ENCODE data around the gene SHC2.
"Not testable (repeated sequence)": the region's sequence is repeated elsewhere in the genome, so short reads cannot be mapped to it uniquely, and the experiment has no call there.

SHC2 gene

GRCh38 chr19:424546-424945 is 36.3 kb downstream of the SHC2 start:
- H3K4me1 ChIP-seq (ENCODE audit: control insufficient read depth, insufficient read depth, low read length, poor library complexity, severe bottlenecking) = no peaks in the 10 kb centered on the region
- H3K27me3 ChIP-seq (replicated peaks; ENCODE audit: control insufficient read depth, insufficient read depth, low read length, poor library complexity, severe bottlenecking) = no peaks in the 10 kb centered on the region
- H3K4me3 ChIP-seq (ENCODE audit: insufficient read depth, low read depth, low read length, poor library complexity, severe bottlenecking) = no peak overlapping the region
- H3K9me3 ChIP-seq (ENCODE audit: control insufficient read depth, low read length) = no peaks in the 10 kb centered on the region
- DNase-seq = no peak
- no peak overlapping the region for H3K27ac ChIP-seq (ENCODE audit: insufficient read depth, low read length, poor library complexity, severe bottlenecking)
- H3K36me3 ChIP-seq (ENCODE audit: control insufficient read depth, insufficient read depth, low read length) = no peaks in the 10 kb centered on the region

GRCh38 chr19:423691-424466 is 37.0 kb downstream of the SHC2 start:
- H3K4me3 ChIP-seq (ENCODE audit: insufficient read depth, low read depth, low read length, poor library complexity, severe bottlenecking) = no peak overlapping the region
- H3K36me3 ChIP-seq (ENCODE audit: control insufficient read depth, insufficient read depth, low read length) = no peaks in the 10 kb centered on the region
- DNase-seq = no peak
- H3K9me3 ChIP-seq (ENCODE audit: control insufficient read depth, low read length) = no peaks in the 10 kb centered on the region
- H3K27ac ChIP-seq (ENCODE audit: insufficient read depth, low read length, poor library complexity, severe bottlenecking) = no peak overlapping the region
- no peaks in the 10 kb centered on the region for H3K4me1 ChIP-seq (ENCODE audit: control insufficient read depth, insufficient read depth, low read length, poor library complexity, severe bottlenecking)
- H3K27me3 ChIP-seq (replicated peaks; ENCODE audit: control insufficient read depth, insufficient read depth, low read length, poor library complexity, severe bottlenecking) = no peaks in the 10 kb centered on the region

GRCh38 chr19:422917-423226 is 38.0 kb downstream of the SHC2 start:
- not testable (repeated sequence) for H3K9me3 ChIP-seq (ENCODE audit: control insufficient read depth, low read length); H3K27ac ChIP-seq (ENCODE audit: insufficient read depth, low read length, poor library complexity, severe bottlenecking); H3K4me1 ChIP-seq (ENCODE audit: control insufficient read depth, insufficient read depth, low read length, poor library complexity, severe bottlenecking); DNase-seq; H3K4me3 ChIP-seq (ENCODE audit: insufficient read depth, low read depth, low read length, poor library complexity, severe bottlenecking); H3K36me3 ChIP-seq (ENCODE audit: control insufficient read depth, insufficient read depth, low read length); H3K27me3 ChIP-seq (replicated peaks; ENCODE audit: control insufficient read depth, insufficient read depth, low read length, poor library complexity, severe bottlenecking)

GRCh38 chr19:422213-422916 is 38.5 kb downstream of the SHC2 start:
- H3K36me3 ChIP-seq (ENCODE audit: control insufficient read depth, insufficient read depth, low read length) = no peaks in the 10 kb centered on the region
- H3K9me3 ChIP-seq (ENCODE audit: control insufficient read depth, low read length) = no peaks in the 10 kb centered on the region
- no peak overlapping the region for H3K27ac ChIP-seq (ENCODE audit: insufficient read depth, low read length, poor library complexity, severe bottlenecking)
- H3K27me3 ChIP-seq (replicated peaks; ENCODE audit: control insufficient read depth, insufficient read depth, low read length, poor library complexity, severe bottlenecking) = no peaks in the 10 kb centered on the region
- DNase-seq = no peak
- no peaks in the 10 kb centered on the region for H3K4me1 ChIP-seq (ENCODE audit: control insufficient read depth, insufficient read depth, low read length, poor library complexity, severe bottlenecking)
- H3K4me3 ChIP-seq (ENCODE audit: insufficient read depth, low read depth, low read length, poor library complexity, severe bottlenecking) = no peak overlapping the region

- Histone ChIP-seq H3K36me3 (ENCODE audit: control insufficient read depth, insufficient read depth, low read length) (no peaks in the 10 kb centered on the region), H3K27me3 (replicated peaks; ENCODE audit: control insufficient read depth, insufficient read depth, low read length, poor library complexity, severe bottlenecking) (no peaks in the 10 kb centered on the region), H3K9me3 (ENCODE audit: control insufficient read depth, low read length) (no peaks in the 10 kb centered on the region), H3K27ac (ENCODE audit: insufficient read depth, low read length, poor library complexity, severe bottlenecking) (no peak overlapping the region), H3K4me3 (ENCODE audit: insufficient read depth, low read depth, low read length, poor library complexity, severe bottlenecking) (no peak overlapping the region), H3K4me1 (ENCODE audit: control insufficient read depth, insufficient read depth, low read length, poor library complexity, severe bottlenecking) (no peaks in the 10 kb centered on the region)
- DNase-seq = no peak
These were observed 40.9 kb downstream of the SHC2 start for GRCh38 chr19:419721-420515.

- H3K9me3 ChIP-seq (ENCODE audit: control insufficient read depth, low read length) = no peaks in the 10 kb centered on the region
- no peak overlapping the region for H3K27ac ChIP-seq (ENCODE audit: insufficient read depth, low read length, poor library complexity, severe bottlenecking)
- H3K4me3 ChIP-seq (ENCODE audit: insufficient read depth, low read depth, low read length, poor library complexity, severe bottlenecking) = no peak overlapping the region
- no peaks in the 10 kb centered on the region for H3K36me3 ChIP-seq (ENCODE audit: control insufficient read depth, insufficient read depth, low read length)
- DNase-seq = no peak
- H3K27me3 ChIP-seq (replicated peaks; ENCODE audit: control insufficient read depth, insufficient read depth, low read length, poor library complexity, severe bottlenecking) = no peaks in the 10 kb centered on the region
- no peaks in the 10 kb centered on the region for H3K4me1 ChIP-seq (ENCODE audit: control insufficient read depth, insufficient read depth, low read length, poor library complexity, severe bottlenecking)
These were observed 41.8 kb downstream of the SHC2 start for GRCh38 chr19:418761-419671.

- H3K27me3 ChIP-seq (replicated peaks; ENCODE audit: control insufficient read depth, insufficient read depth, low read length, poor library complexity, severe bottlenecking) = no peaks in the 10 kb centered on the region
- no peak overlapping the region for H3K4me3 ChIP-seq (ENCODE audit: insufficient read depth, low read depth, low read length, poor library complexity, severe bottlenecking)
- no peaks in the 10 kb centered on the region for H3K36me3 ChIP-seq (ENCODE audit: control insufficient read depth, insufficient read depth, low read length)
- H3K4me1 ChIP-seq (ENCODE audit: control insufficient read depth, insufficient read depth, low read length, poor library complexity, severe bottlenecking) = no peaks in the 10 kb centered on the region
- H3K27ac ChIP-seq (ENCODE audit: insufficient read depth, low read length, poor library complexity, severe bottlenecking) = no peak overlapping the region
- no peak for DNase-seq
- no peaks in the 10 kb centered on the region for H3K9me3 ChIP-seq (ENCODE audit: control insufficient read depth, low read length)
These were observed 44.4 kb downstream of the SHC2 start for GRCh38 chr19:416416-416815.

GRCh38 chr19:415292-415691 is 45.5 kb downstream of the SHC2 start:
- no peak for DNase-seq
- no peaks in the 10 kb centered on the region for H3K36me3 ChIP-seq (ENCODE audit: control insufficient read depth, insufficient read depth, low read length)
- H3K27ac ChIP-seq (ENCODE audit: insufficient read depth, low read length, poor library complexity, severe bottlenecking) = no peak overlapping the region
- no peaks in the 10 kb centered on the region for H3K4me1 ChIP-seq (ENCODE audit: control insufficient read depth, insufficient read depth, low read length, poor library complexity, severe bottlenecking)
- no peak overlapping the region for H3K4me3 ChIP-seq (ENCODE audit: insufficient read depth, low read depth, low read length, poor library complexity, severe bottlenecking)
- H3K9me3 ChIP-seq (ENCODE audit: control insufficient read depth, low read length) = no peaks in the 10 kb centered on the region
- H3K27me3 ChIP-seq (replicated peaks; ENCODE audit: control insufficient read depth, insufficient read depth, low read length, poor library complexity, severe bottlenecking) = peaks cover 3% of the 10 kb centered on the region

GRCh38 chr19:413756-414420 is 46.9 kb downstream of the SHC2 start:
- Histone ChIP-seq H3K4me1 (ENCODE audit: control insufficient read depth, insufficient read depth, low read length, poor library complexity, severe bottlenecking) (peaks cover 9% of the 10 kb centered on the region), H3K27me3 (replicated peaks; ENCODE audit: control insufficient read depth, insufficient read depth, low read length, poor library complexity, severe bottlenecking) (peaks cover 6% of the 10 kb centered on the region), H3K4me3 (ENCODE audit: insufficient read depth, low read depth, low read length, poor library complexity, severe bottlenecking) (no peak overlapping the region), H3K9me3 (ENCODE audit: control insufficient read depth, low read length) (no peaks in the 10 kb centered on the region), H3K27ac (ENCODE audit: insufficient read depth, low read length, poor library complexity, severe bottlenecking) (no peak overlapping the region), H3K36me3 (ENCODE audit: control insufficient read depth, insufficient read depth, low read length) (no peaks in the 10 kb centered on the region)
- no peak for DNase-seq
